Measurements from ENCODE around the gene PALLD. TPM values are rescaled to one million over a fixed set of nuclear protein-coding genes. Genes with fewer than 3 reads are reported as not detected.
"Not testable (repeated sequence)": the region's sequence is repeated elsewhere in the genome, so short reads cannot be mapped to it uniquely, and the experiment has no call there.

Gene PALLD
- total RNA-seq, 2 experiments from 2014 or later, result 0.49 to 0.78 TPM

DNA sequence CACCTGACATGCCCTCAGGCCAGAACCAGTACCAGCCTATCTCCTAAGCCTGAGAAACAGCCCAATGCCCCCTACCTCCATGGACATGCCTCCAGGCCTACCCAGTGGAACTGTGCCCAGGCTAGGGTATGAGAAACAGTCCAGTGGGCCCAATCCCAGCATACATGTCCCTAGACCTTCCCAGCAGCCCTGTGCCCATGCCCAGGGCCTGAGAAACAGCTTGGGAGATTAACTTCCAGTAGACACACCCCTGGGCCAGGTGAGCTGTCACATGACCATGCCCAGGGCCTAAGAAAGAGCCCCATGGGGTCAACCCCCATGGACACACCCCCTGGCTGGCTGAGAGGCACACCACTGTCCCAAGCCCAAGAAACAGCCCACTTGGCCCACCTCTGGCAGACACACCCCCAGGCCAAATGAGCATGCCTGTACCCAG, 434.4 kb downstream of the PALLD start:
- peaks cover 11% of the 10 kb centered on the region for H3K9me3 Mint-ChIP-seq
- intact Hi-C loops (cut with DNase I, micrococcal nuclease), result no loop called here
- ChIA-PET POLR2A (no interaction called here), CTCF (no interaction called here)
- ATAC-seq (ENCODE audit: poor library complexity), result no peak
- no peaks in the 10 kb centered on the region for H3K4me1 Mint-ChIP-seq (ENCODE audit: low read depth)
- TF ChIP-seq, protein P1, sequence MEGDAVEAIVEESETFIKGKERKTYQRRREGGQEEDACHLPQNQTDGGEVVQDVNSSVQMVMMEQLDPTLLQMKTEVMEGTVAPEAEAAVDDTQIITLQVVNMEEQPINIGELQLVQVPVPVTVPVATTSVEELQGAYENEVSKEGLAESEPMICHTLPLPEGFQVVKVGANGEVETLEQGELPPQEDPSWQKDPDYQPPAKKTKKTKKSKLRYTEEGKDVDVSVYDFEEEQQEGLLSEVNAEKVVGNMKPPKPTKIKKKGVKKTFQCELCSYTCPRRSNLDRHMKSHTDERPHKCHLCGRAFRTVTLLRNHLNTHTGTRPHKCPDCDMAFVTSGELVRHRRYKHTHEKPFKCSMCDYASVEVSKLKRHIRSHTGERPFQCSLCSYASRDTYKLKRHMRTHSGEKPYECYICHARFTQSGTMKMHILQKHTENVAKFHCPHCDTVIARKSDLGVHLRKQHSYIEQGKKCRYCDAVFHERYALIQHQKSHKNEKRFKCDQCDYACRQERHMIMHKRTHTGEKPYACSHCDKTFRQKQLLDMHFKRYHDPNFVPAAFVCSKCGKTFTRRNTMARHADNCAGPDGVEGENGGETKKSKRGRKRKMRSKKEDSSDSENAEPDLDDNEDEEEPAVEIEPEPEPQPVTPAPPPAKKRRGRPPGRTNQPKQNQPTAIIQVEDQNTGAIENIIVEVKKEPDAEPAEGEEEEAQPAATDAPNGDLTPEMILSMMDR (IDR thresholded peaks at IDR 0.05), result no peak
- DNase-seq, result no peak
- no peak overlapping the region for H3K4me3 Mint-ChIP-seq
- H3K27ac Mint-ChIP-seq, result no peak overlapping the region
- Histone ChIP-seq H3K27me3 (ENCODE audit: control insufficient read depth in 1 of 2, insufficient read depth in 2 of 2, low read length in 2 of 2) (no peaks in the 10 kb centered on the region), H3K36me3 (ENCODE audit: insufficient read depth, low read length) (no peaks in the 10 kb centered on the region), H3K9me3 (ENCODE audit: control insufficient read depth in 1 of 2, insufficient read depth in 1 of 2, low read length in 2 of 2) (peaks cover 9 to 25% of the 10 kb centered on the region in 2 experiments), H3K4me1 (ENCODE audit: insufficient read depth, low read length) (no peaks in the 10 kb centered on the region), H3K27ac (ENCODE audit: low read depth in 1 of 2, low read length in 2 of 2) (no peak overlapping the region), H3K4me3 (ENCODE audit: low read length) (no peak overlapping the region)
- H3K27me3 Mint-ChIP-seq, result no peaks in the 10 kb centered on the region
- peaks cover 32% of the 10 kb centered on the region for H3K36me3 Mint-ChIP-seq (ENCODE audit: low read depth)

GRCh38 chr4:168932138-168932537, 435.3 kb downstream of the PALLD start:
- intact Hi-C loops (cut with DNase I, micrococcal nuclease), result no loop called here
- no peaks in the 10 kb centered on the region for H3K36me3 ChIP-seq (ENCODE audit: insufficient read depth, low read length)
- ChIA-PET POLR2A (no interaction called here), CTCF (no interaction called here)
- H3K27me3 ChIP-seq (ENCODE audit: control insufficient read depth in 1 of 2, insufficient read depth in 2 of 2, low read length in 2 of 2), result no peaks in the 10 kb centered on the region
- Mint-ChIP-seq H3K36me3 (ENCODE audit: low read depth) (peaks cover 41% of the 10 kb centered on the region), H3K4me3 (no peak overlapping the region), H3K27ac (no peak overlapping the region), H3K27me3 (no peaks in the 10 kb centered on the region), H3K9me3 (peaks cover 17% of the 10 kb centered on the region), H3K4me1 (ENCODE audit: low read depth) (no peaks in the 10 kb centered on the region)
- H3K9me3 ChIP-seq (ENCODE audit: control insufficient read depth in 1 of 2, insufficient read depth in 1 of 2, low read length in 2 of 2), result peaks cover 9 to 25% of the 10 kb centered on the region in 2 experiments
- H3K4me1 ChIP-seq (ENCODE audit: insufficient read depth, low read length), result no peaks in the 10 kb centered on the region
- DNase-seq (no peak), ATAC-seq (ENCODE audit: poor library complexity) (no peak)
- no peak overlapping the region for H3K27ac ChIP-seq (ENCODE audit: low read depth in 1 of 2, low read length in 2 of 2)
- TF ChIP-seq, protein P1 (IDR thresholded peaks at IDR 0.05), result no peak
- H3K4me3 ChIP-seq (ENCODE audit: low read length), result no peak overlapping the region

- peaks cover 51% of the 10 kb centered on the region for H3K36me3 Mint-ChIP-seq (ENCODE audit: low read depth)
- POLR2A ChIA-PET, result interaction anchor here (1.2 kb wide), 1 partner anchor 16 kb away, joined by 3 read pairs; no protein-coding TSS in a partner anchor
- TF ChIP-seq, protein P1 (IDR thresholded peaks at IDR 0.05), result no peak
- CTCF ChIA-PET, result no interaction called here
- H3K4me1 Mint-ChIP-seq (ENCODE audit: low read depth), result no peaks in the 10 kb centered on the region
- H3K27me3 ChIP-seq (ENCODE audit: control insufficient read depth in 1 of 2, insufficient read depth in 2 of 2, low read length in 2 of 2), result no peaks in the 10 kb centered on the region
- H3K4me3 Mint-ChIP-seq, result no peak overlapping the region
- H3K4me3 ChIP-seq (ENCODE audit: low read length), result no peak overlapping the region
- H3K4me1 ChIP-seq (ENCODE audit: insufficient read depth, low read length), result no peaks in the 10 kb centered on the region
- intact Hi-C loops (cut with DNase I, micrococcal nuclease), result no loop called here
- DNase-seq (no peak), ATAC-seq (ENCODE audit: poor library complexity) (no peak)
- H3K27ac ChIP-seq (ENCODE audit: low read depth in 1 of 2, low read length in 2 of 2), result no peak overlapping the region
- no peaks in the 10 kb centered on the region for H3K27me3 Mint-ChIP-seq
- no peak overlapping the region for H3K27ac Mint-ChIP-seq
- H3K36me3 ChIP-seq (ENCODE audit: insufficient read depth, low read length), result no peaks in the 10 kb centered on the region
- H3K9me3 ChIP-seq (ENCODE audit: control insufficient read depth in 1 of 2, insufficient read depth in 1 of 2, low read length in 2 of 2), result peaks cover 9 to 25% of the 10 kb centered on the region in 2 experiments
- H3K9me3 Mint-ChIP-seq, result peaks cover 21% of the 10 kb centered on the region
Observed at GRCh38 chr4:168933423-168933822, 436.6 kb downstream of the PALLD start.

DNA sequence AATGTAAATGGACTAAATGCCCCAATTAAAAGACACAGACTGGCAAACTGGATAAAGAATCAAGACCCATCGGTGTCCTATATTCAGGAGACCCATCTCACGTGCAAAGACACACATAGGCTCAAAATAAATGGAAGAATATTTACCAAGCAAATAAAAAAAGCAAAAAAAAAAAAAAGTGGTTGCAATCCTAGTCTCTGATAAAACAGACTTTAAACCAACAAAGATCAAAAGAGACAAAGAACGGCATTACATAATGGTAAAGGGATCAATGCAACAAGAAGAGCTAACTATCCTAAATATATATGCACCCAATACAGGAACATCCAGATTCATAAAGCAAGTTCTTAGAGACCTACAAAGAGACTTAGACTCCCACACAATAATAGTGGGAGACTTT, 440.6 kb downstream of the PALLD start:
- peaks cover 61% of the 10 kb centered on the region for H3K36me3 Mint-ChIP-seq (ENCODE audit: low read depth)
- H3K27ac Mint-ChIP-seq; H3K4me3 Mint-ChIP-seq; ATAC-seq (ENCODE audit: poor library complexity); DNase-seq; H3K27ac ChIP-seq (ENCODE audit: low read depth in 1 of 2, low read length in 2 of 2); H3K27me3 Mint-ChIP-seq; H3K4me1 Mint-ChIP-seq (ENCODE audit: low read depth); H3K27me3 ChIP-seq (ENCODE audit: control insufficient read depth in 1 of 2, insufficient read depth in 2 of 2, low read length in 2 of 2); H3K36me3 ChIP-seq (ENCODE audit: insufficient read depth, low read length); H3K4me1 ChIP-seq (ENCODE audit: insufficient read depth, low read length); POLR2A ChIA-PET; intact Hi-C loops (cut with DNase I, micrococcal nuclease); H3K4me3 ChIP-seq (ENCODE audit: low read length); CTCF ChIA-PET: not testable (repeated sequence)
- H3K9me3 Mint-ChIP-seq, result peaks cover 31% of the 10 kb centered on the region
- peaks cover under 1 to 12% of the 10 kb centered on the region in 2 experiments for H3K9me3 ChIP-seq (ENCODE audit: control insufficient read depth in 1 of 2, insufficient read depth in 1 of 2, low read length in 2 of 2)
